Bone marrow (tissue), 2 donors: ENCODE measurements around the gene AAGAB.

Source experiments
- DNase-seq, 2 donors: peaks; one replicate each; lab custom pipeline; 2025; lab: John Stamatoyannopoulos, UW

The AAGAB gene

GRCh38 chr15:67208396-67208795 lies 46.1 kb downstream of the AAGAB start:
- DNase-seq, result no peak

- DNase-seq, result no peak
Measured at GRCh38 chr15:67207555-67208207, 46.8 kb downstream of the AAGAB start.

- DNase-seq, result no peak
Measured at GRCh38 chr15:67202991-67203390, 51.5 kb downstream of the AAGAB start.

GRCh38 chr15:67202091-67202490 lies 52.4 kb downstream of the AAGAB start:
- DNase-seq, result no peak

- DNase-seq, result no peak
Measured at GRCh38 chr15:67201136-67201535, 53.3 kb downstream of the AAGAB start.

- no peak for DNase-seq
Measured at GRCh38 chr15:67199881-67200763, 54.3 kb downstream of the AAGAB start.

GRCh38 chr15:67199391-67199790 lies 55.1 kb downstream of the AAGAB start:
- DNase-seq, result no peak

- no peak for DNase-seq
Measured at GRCh38 chr15:67198157-67198754, 56.2 kb downstream of the AAGAB start.

- DNase-seq, result no peak
Measured at GRCh38 chr15:67197364-67197695, 57.1 kb downstream of the AAGAB start.

GRCh38 chr15:67196672-67197363 lies 57.6 kb downstream of the AAGAB start:
- no peak for DNase-seq

GRCh38 chr15:67196222-67196621 lies 58.2 kb downstream of the AAGAB start:
- DNase-seq, result no peak

- DNase-seq, result no peak
Measured at GRCh38 chr15:67195305-67195704, 59.2 kb downstream of the AAGAB start.

GRCh38 chr15:67194171-67195114 lies 60.0 kb downstream of the AAGAB start:
- no peak for DNase-seq

GRCh38 chr15:67193223-67193990 lies 61.1 kb downstream of the AAGAB start:
- no peak for DNase-seq

- no peak for DNase-seq
Measured at GRCh38 chr15:67192185-67192820, 62.2 kb downstream of the AAGAB start.

GRCh38 chr15:67190813-67191212 lies 63.6 kb downstream of the AAGAB start:
- DNase-seq, result no peak

GRCh38 chr15:67190326-67190725 lies 64.1 kb downstream of the AAGAB start:
- DNase-seq, result no peak

GRCh38 chr15:67189326-67190051 lies 65.0 kb downstream of the AAGAB start:
- DNase-seq, result no peak

GRCh38 chr15:67188551-67189218 lies 65.8 kb downstream of the AAGAB start:
- no peak for DNase-seq
